AG10803 (cell line): ENCODE results near the gene FAP.

Source experiments
- DNase-seq: peaks from one replicate; pipeline ENCODE4 v3.0.0; 2010; ENCODE audit warnings: low read depth
- H3K4me3 ChIP-seq: 2 replicates; pipeline ENCODE4 v1.5.1; 2011; ENCODE audit warnings: mild to moderate bottlenecking, low read length, control low read depth
- CTCF ChIP-seq: conservative IDR thresholded peaks from 2 replicates; pipeline ENCODE4 v1.5.1; 2011; ENCODE audit warnings: mild to moderate bottlenecking, low read length, control low read depth, inconsistent platforms

Gene FAP

GRCh38 chr2:162148956-162149355 is 94.3 kb downstream of the FAP start:
- no peak overlapping the region for H3K4me3 ChIP-seq
- no peak for TF ChIP-seq CTCF
- DNase-seq, result no peak

- TF ChIP-seq CTCF, result no peak
- DNase-seq, result no peak
- H3K4me3 ChIP-seq, result no peak overlapping the region
Measured at GRCh38 chr2:162143969-162144368, 99.3 kb downstream of the FAP start.

GRCh38 chr2:162138310-162138709 is 104.9 kb downstream of the FAP start:
- no peak for DNase-seq
- no peak for TF ChIP-seq CTCF
- no peak overlapping the region for H3K4me3 ChIP-seq

GRCh38 chr2:162127422-162127821 is 115.8 kb downstream of the FAP start:
- no peak overlapping the region for H3K4me3 ChIP-seq
- no peak for DNase-seq
- TF ChIP-seq CTCF, result no peak

GRCh38 chr2:162126527-162126926 is 116.7 kb downstream of the FAP start:
- no peak for TF ChIP-seq CTCF
- no peak for DNase-seq
- H3K4me3 ChIP-seq, result no peak overlapping the region

GRCh38 chr2:162126111-162126519 is 117.1 kb downstream of the FAP start:
- no peak for TF ChIP-seq CTCF
- DNase-seq, result peak; percentile 29
- no peak overlapping the region for H3K4me3 ChIP-seq

GRCh38 chr2:162125138-162125537 is 118.1 kb downstream of the FAP start:
- TF ChIP-seq CTCF, result no peak

More at GRCh38 chr2:162125138-162125537, 118.1 kb downstream of the FAP start:
- H3K4me3 ChIP-seq, result no peak overlapping the region
- DNase-seq, result peak; percentile 51
